GM12874 (cell line): ENCODE data around the gene IGSF22.

Experiments
- CTCF ChIP-seq: IDR thresholded peaks from 2 replicates; pipeline ENCODE4 v1.5.1; 2011; ENCODE audit warnings: low read depth, mild to moderate bottlenecking, control low read depth, low read length, moderate library complexity; ENCODE audit not compliant: insufficient read depth

Gene IGSF22

GRCh38 chr11:18743900-18744514, 18.0 kb upstream of the IGSF22 start:
- TF ChIP-seq CTCF, result no peak

GRCh38 chr11:18743365-18743764, 17.4 kb upstream of the IGSF22 start:
- no peak for TF ChIP-seq CTCF

GRCh38 chr11:18741783-18742182, 15.8 kb upstream of the IGSF22 start:
- TF ChIP-seq CTCF, result no peak

GRCh38 chr11:18739685-18740084, 13.7 kb upstream of the IGSF22 start:
- no peak for TF ChIP-seq CTCF

DNA sequence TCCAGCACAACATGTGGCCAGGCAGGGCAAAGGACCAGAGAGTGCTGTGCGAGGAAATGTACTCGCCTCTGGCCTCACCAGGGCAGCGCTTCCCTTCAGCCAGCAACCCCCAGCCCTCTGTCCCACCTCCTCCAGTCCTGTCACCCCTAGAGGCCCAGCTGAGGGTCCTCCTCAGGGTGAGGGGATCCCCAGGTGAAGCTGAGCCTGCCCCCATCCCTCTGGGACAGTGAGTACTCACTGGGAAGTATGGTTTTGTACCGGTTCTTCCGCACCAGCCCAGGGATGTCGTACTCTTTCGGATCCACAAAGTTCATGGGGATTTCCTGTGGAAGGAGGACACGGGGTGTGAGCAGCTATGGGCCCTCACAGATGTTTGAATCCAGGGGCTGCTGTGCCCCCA, 11.7 kb upstream of the IGSF22 start:
- no peak for TF ChIP-seq CTCF

- TF ChIP-seq CTCF, result no peak
Measured at GRCh38 chr11:18736590-18737148, 10.7 kb upstream of the IGSF22 start.

DNA sequence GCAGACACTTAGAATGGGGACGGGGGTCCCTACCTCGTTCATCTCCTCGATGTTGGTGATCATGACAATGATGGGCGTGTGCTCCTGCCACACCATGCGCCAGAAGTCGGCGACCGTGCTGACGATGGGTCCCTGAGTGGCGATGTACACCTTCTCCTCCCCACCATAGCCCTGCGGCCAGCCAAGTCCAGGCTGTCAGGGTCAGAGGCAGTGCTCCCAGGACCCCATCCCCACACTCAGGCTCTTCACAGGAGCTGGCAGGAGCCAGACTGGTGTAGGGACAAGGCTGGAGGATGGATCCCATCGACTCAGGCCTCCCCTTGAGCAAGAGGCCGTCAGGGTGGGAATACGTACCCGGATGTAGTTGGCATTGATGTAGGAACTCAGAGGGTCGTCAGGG, 7.2 kb upstream of the IGSF22 start:
- no peak for TF ChIP-seq CTCF
